Measurements from ENCODE around the gene PPP3CA. TPM values are rescaled to one million over a fixed set of nuclear protein-coding genes. Genes with fewer than 3 reads are reported as not detected.

PPP3CA gene
- total and polyA plus RNA-seq, 3 experiments from 2014 or later: 6.9 to 30.7 (median 30.0) TPM

DNA sequence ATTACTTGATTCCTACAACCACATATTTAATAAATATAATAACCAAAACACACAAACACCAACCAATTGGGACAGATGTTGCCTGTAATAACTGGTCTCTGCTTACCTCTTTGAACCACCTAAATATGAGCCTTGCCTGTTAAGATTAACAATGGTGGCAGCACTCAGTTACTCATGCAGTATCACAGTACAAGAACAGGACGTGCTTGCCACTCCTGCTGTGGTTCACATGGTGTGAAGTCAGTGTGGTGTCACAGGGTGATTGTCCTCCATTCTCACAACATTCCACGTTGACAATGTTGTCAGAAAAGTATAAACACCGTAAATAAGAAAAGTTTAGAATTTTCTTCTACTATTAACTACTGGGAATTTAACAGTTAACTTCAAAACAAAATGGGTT is 365.0 kb downstream of the PPP3CA start:
- no peak overlapping the region for H3K27ac ChIP-seq (ENCODE audit: low read depth, low read length)
- H3K4me1 ChIP-seq (ENCODE audit: insufficient read depth, low read length): no peaks in the 10 kb centered on the region
- ChIA-PET POLR2A (no interaction called here), CTCF (no interaction called here)
- H3K36me3 ChIP-seq (ENCODE audit: insufficient read depth, low read length): no peaks in the 10 kb centered on the region
- H3K9me3 ChIP-seq (ENCODE audit: low read length): no peaks in the 10 kb centered on the region
- Mint-ChIP-seq H3K9me3 (no peaks in the 10 kb centered on the region), H3K27me3 (no peaks in the 10 kb centered on the region), H3K36me3 (peaks cover 0 to 4% (median 0%) of the 10 kb centered on the region in 3 donors), H3K4me1 (no peaks in the 10 kb centered on the region), H3K27ac (no peak overlapping the region), H3K4me3 (no peak overlapping the region)
- H3K4me3 ChIP-seq (ENCODE audit: low read length): no peak overlapping the region
- no peak for DNase-seq
- H3K27me3 ChIP-seq (ENCODE audit: insufficient read depth, low read length, poor library complexity, severe bottlenecking): no peaks in the 10 kb centered on the region

DNA sequence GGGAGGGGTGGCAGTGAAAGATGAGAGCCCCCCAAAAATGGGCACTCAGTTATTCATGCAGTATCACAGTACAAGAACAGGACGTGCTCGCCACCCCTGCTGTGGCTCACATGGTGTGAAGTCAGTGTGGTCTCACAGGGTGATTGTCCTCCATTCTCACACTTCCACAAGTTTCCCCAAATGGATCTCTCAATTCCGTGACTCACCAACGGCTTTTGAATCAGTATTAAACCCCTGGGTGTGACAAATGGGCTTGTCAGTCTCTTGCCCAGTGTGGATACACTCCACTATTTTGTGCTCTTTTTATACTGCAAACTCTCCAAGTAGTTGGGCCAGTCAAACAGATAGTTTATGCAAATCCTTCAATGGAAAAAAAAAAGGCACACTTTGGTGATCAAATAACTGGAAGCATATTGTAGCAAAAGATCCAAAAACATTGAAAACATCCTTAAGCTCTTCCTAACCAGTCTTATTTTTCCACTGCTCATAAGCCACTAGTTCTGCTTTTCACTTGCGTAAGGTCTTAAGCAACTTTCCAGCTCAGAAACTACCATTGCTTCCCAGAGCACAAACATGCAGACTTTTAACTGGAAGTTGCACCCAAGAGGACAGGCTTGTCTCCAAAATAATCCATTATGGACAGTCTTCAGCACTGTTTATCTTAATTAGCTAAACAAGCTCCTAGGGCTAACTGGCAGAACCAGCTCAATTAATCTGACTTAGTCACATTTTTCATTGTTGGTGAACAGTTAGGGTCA is 365.7 kb downstream of the PPP3CA start:
- Mint-ChIP-seq H3K4me1 (no peaks in the 10 kb centered on the region), H3K36me3 (peaks cover 0 to 4% (median 0%) of the 10 kb centered on the region in 3 donors), H3K27ac (no peak overlapping the region), H3K9me3 (no peaks in the 10 kb centered on the region), H3K27me3 (no peaks in the 10 kb centered on the region), H3K4me3 (no peak overlapping the region)
- Histone ChIP-seq H3K36me3 (ENCODE audit: insufficient read depth, low read length) (no peaks in the 10 kb centered on the region), H3K27me3 (ENCODE audit: insufficient read depth, low read length, poor library complexity, severe bottlenecking) (no peaks in the 10 kb centered on the region), H3K4me1 (ENCODE audit: insufficient read depth, low read length) (no peaks in the 10 kb centered on the region), H3K9me3 (ENCODE audit: low read length) (no peaks in the 10 kb centered on the region), H3K4me3 (ENCODE audit: low read length) (no peak overlapping the region), H3K27ac (ENCODE audit: low read depth, low read length) (no peak overlapping the region)
- CTCF ChIA-PET: no interaction called here
- POLR2A ChIA-PET: no interaction called here
- no peak for DNase-seq

DNA sequence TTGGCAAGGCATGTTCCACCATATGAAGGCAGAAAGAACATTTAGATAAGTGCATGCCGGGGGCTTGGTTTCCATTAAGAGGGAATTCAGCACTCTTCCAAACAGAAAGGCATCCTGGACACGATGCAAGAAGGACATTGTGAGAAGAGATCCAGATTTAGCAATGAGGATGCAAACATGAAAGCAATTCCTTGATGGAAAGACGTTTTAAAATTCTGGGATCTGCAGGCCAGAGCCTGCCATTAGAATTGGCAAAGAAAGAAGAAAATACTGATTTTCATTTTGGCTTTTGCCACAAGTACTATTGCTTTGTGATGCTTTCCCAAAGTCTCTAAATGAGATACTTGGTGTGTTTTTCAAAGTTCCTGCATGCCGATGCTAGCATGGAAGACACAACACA is 367.6 kb downstream of the PPP3CA start:
- Mint-ChIP-seq H3K4me1 (peaks cover 0 to 1% (median 0%) of the 10 kb centered on the region in 3 donors), H3K36me3 (peaks cover 0 to 4% (median 0%) of the 10 kb centered on the region in 3 donors), H3K9me3 (no peaks in the 10 kb centered on the region), H3K4me3 (no peak overlapping the region), H3K27me3 (no peaks in the 10 kb centered on the region), H3K27ac (no peak overlapping the region)
- H3K9me3 ChIP-seq (ENCODE audit: low read length): no peaks in the 10 kb centered on the region
- DNase-seq: no peak
- no peak overlapping the region for H3K4me3 ChIP-seq (ENCODE audit: low read length)
- no peak overlapping the region for H3K27ac ChIP-seq (ENCODE audit: low read depth, low read length)
- no peaks in the 10 kb centered on the region for H3K4me1 ChIP-seq (ENCODE audit: insufficient read depth, low read length)
- POLR2A ChIA-PET: no interaction called here
- CTCF ChIA-PET: no interaction called here
- H3K27me3 ChIP-seq (ENCODE audit: insufficient read depth, low read length, poor library complexity, severe bottlenecking): no peaks in the 10 kb centered on the region
- no peaks in the 10 kb centered on the region for H3K36me3 ChIP-seq (ENCODE audit: insufficient read depth, low read length)

DNA sequence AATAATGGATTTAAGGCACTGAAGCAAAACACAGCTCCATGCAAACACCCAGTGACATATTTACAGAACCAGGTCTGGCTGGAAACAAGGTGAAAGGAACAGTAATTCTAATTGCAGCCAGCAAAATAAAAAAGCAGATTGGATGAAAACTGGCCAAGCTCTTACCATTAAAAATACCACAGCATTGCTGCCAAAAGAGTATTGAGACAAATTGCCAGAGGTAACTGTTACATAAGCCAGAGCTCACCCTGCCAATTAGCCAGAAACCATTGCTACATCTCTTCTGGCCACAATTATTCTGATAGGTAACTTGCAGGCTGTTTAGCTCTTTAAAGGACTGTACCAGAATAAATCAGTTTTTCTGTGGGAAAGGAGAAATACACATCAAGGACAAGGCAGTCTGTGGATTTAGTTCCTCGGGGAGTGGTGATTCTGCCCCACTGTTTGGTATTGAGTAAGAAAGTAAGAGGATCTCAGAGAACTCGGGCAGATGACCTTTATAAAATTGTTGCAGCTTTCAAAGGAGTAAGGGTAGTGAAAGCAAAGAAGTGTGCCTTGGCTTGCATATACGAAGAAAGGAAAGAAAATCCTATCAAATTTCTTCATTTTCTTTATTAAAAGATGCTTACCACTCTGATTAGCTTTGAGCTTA is 369.5 kb downstream of the PPP3CA start:
- Mint-ChIP-seq H3K4me1 (peaks cover 0 to 1% (median 0%) of the 10 kb centered on the region in 3 donors), H3K9me3 (no peaks in the 10 kb centered on the region), H3K27ac (no peak overlapping the region), H3K36me3 (peaks cover 0 to 4% (median 0%) of the 10 kb centered on the region in 3 donors), H3K4me3 (no peak overlapping the region), H3K27me3 (no peaks in the 10 kb centered on the region)
- H3K27me3 ChIP-seq (ENCODE audit: insufficient read depth, low read length, poor library complexity, severe bottlenecking): no peaks in the 10 kb centered on the region
- H3K4me1 ChIP-seq (ENCODE audit: insufficient read depth, low read length): no peaks in the 10 kb centered on the region
- H3K27ac ChIP-seq (ENCODE audit: low read depth, low read length): no peak overlapping the region
- H3K9me3 ChIP-seq (ENCODE audit: low read length): no peaks in the 10 kb centered on the region
- ChIA-PET POLR2A (no interaction called here), CTCF (no interaction called here)
- no peak overlapping the region for H3K4me3 ChIP-seq (ENCODE audit: low read length)
- no peak for DNase-seq
- H3K36me3 ChIP-seq (ENCODE audit: insufficient read depth, low read length): no peaks in the 10 kb centered on the region

DNA sequence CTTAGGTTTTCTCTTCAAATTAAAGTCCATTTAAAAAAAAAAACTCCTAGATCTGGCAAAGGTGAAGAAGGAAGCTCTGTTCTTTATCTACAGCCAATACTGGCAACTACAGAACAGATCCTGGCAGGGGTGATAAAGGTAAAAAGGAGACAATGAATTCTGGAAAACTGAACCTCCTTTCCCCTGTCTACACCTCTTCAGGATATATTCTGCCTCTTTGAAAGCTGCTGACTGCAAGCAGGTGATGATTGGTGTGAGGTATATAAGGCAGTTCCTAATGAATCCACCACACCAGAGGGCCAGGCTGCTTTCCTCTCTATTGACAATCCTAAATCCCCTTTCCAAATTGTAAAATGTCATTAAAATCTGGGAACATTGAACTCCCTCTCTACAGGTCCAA is 370.1 kb downstream of the PPP3CA start:
- DNase-seq: no peak
- CTCF ChIA-PET: no interaction called here
- Histone ChIP-seq H3K36me3 (ENCODE audit: insufficient read depth, low read length) (no peaks in the 10 kb centered on the region), H3K27ac (ENCODE audit: low read depth, low read length) (no peak overlapping the region), H3K9me3 (ENCODE audit: low read length) (no peaks in the 10 kb centered on the region), H3K4me3 (ENCODE audit: low read length) (no peak overlapping the region), H3K4me1 (ENCODE audit: insufficient read depth, low read length) (no peaks in the 10 kb centered on the region), H3K27me3 (ENCODE audit: insufficient read depth, low read length, poor library complexity, severe bottlenecking) (no peaks in the 10 kb centered on the region)
- Mint-ChIP-seq H3K27ac (peak overlapping the region in 1 of 8 donors; percentile 18), H3K27me3 (no peaks in the 10 kb centered on the region), H3K4me1 (peaks cover 0 to 1% (median 0%) of the 10 kb centered on the region in 3 donors), H3K36me3 (peaks cover 0 to 4% (median 0%) of the 10 kb centered on the region in 3 donors), H3K9me3 (no peaks in the 10 kb centered on the region), H3K4me3 (no peak overlapping the region)
- POLR2A ChIA-PET: no interaction called here
